Measurements from ENCODE around the gene ANKRD49.

ANKRD49 gene

GRCh38 chr11:94544646-94545263, 51.0 kb downstream of the ANKRD49 start:
- no peak for DNase-seq (ENCODE audit: low read depth)

- no peak for DNase-seq (ENCODE audit: low read depth)
Measured at GRCh38 chr11:94545264-94546161, 51.7 kb downstream of the ANKRD49 start.

GRCh38 chr11:94546162-94546470, 52.3 kb downstream of the ANKRD49 start:
- DNase-seq (ENCODE audit: low read depth): no peak

- DNase-seq (ENCODE audit: low read depth): no peak
Measured at GRCh38 chr11:94546886-94547285, 53.1 kb downstream of the ANKRD49 start.

GRCh38 chr11:94549146-94549545, 55.4 kb downstream of the ANKRD49 start:
- no peak for DNase-seq (ENCODE audit: low read depth)

Data from activated T-helper 1 cell treated with Interleukin-2 at 50 U/mL for 16 hours (primary cell).